HUES6 (cell line): ENCODE measurements around the gene CDKN3.
"Not testable (repeated sequence)": the region's sequence is repeated elsewhere in the genome, so short reads cannot be mapped to it uniquely, and the experiment has no call there.

Experiments used
- H3K27ac ChIP-seq: 2 replicates; pipeline ENCODE4 v1.7.0; 2013; ENCODE audit warnings: low read depth, mild to moderate bottlenecking, low read length, inconsistent platforms
- H3K27me3 ChIP-seq: 2 replicates; pipeline ENCODE4 v1.6.1; 2013; ENCODE audit warnings: low read length; ENCODE audit not compliant: control insufficient read depth, insufficient read depth
- H3K36me3 ChIP-seq: 2 replicates; pipeline ENCODE4 v1.6.1; 2013; ENCODE audit warnings: low read length; ENCODE audit not compliant: control insufficient read depth, insufficient read depth
- H3K4me1 ChIP-seq: 2 replicates; pipeline ENCODE4 v1.6.1; 2013; ENCODE audit warnings: low read length; ENCODE audit not compliant: control insufficient read depth, insufficient read depth
- H3K4me3 ChIP-seq: 2 replicates; pipeline ENCODE4 v1.5.1; 2013; ENCODE audit warnings: low read depth, low read length
- H3K9ac ChIP-seq: one replicate; pipeline ENCODE4 v1.6.1; 2013; ENCODE audit warnings: mild to moderate bottlenecking, low read length
- H3K9me3 ChIP-seq: 2 replicates; pipeline ENCODE4 v1.6.1; 2013; ENCODE audit warnings: low read depth, low read length; ENCODE audit not compliant: control insufficient read depth, insufficient read depth

The CDKN3 gene

GRCh38 chr14:54394596-54394995, 2.2 kb upstream of the CDKN3 start:
- Histone ChIP-seq H3K9me3 (no peaks in the 10 kb centered on the region), H3K27me3 (no peaks in the 10 kb centered on the region), H3K4me1 (peaks cover 14% of the 10 kb centered on the region; the same call in 1 of the 2 replicates), H3K4me3 (no peak overlapping the region), H3K36me3 (peaks cover 4% of the 10 kb centered on the region; the same call in 1 of the 2 replicates), H3K27ac (no peak overlapping the region), H3K9ac (no peak overlapping the region)

- Histone ChIP-seq H3K4me3 (no peak overlapping the region), H3K27me3 (no peaks in the 10 kb centered on the region), H3K36me3 (peaks cover 8% of the 10 kb centered on the region), H3K27ac (no peak overlapping the region), H3K4me1 (peaks cover 14% of the 10 kb centered on the region; the same call in 1 of the 2 replicates), H3K9me3 (no peaks in the 10 kb centered on the region), H3K9ac (no peak overlapping the region)
Measured at GRCh38 chr14:54395284-54395683, 1.5 kb upstream of the CDKN3 start.

- no peak overlapping the region for H3K27ac ChIP-seq
- H3K9ac ChIP-seq: no peak overlapping the region
Measured at GRCh38 chr14:54395716-54396115, 1.1 kb upstream of the CDKN3 start.

GRCh38 chr14:54396183-54396492, 669 bp upstream of the CDKN3 start:
- H3K4me3 ChIP-seq: peak overlapping the region; percentile 80
- peaks cover 14% of the 10 kb centered on the region; the same call in 1 of the 2 replicates for H3K4me1 ChIP-seq
- no peaks in the 10 kb centered on the region for H3K9me3 ChIP-seq
- H3K9ac ChIP-seq: peak overlapping the region; percentile 48
- no peaks in the 10 kb centered on the region for H3K27me3 ChIP-seq
- H3K27ac ChIP-seq: no peak overlapping the region
- H3K36me3 ChIP-seq: peaks cover 17% of the 10 kb centered on the region

More at GRCh38 chr14:54395716-54396115, 1.1 kb upstream of the CDKN3 start:
- H3K4me1 ChIP-seq: peaks cover 14% of the 10 kb centered on the region; the same call in 1 of the 2 replicates
- no peaks in the 10 kb centered on the region for H3K27me3 ChIP-seq
- H3K4me3 ChIP-seq: no peak overlapping the region
- H3K36me3 ChIP-seq: peaks cover 13% of the 10 kb centered on the region
- no peaks in the 10 kb centered on the region for H3K9me3 ChIP-seq

- Histone ChIP-seq H3K9me3 (no peaks in the 10 kb centered on the region), H3K36me3 (peaks cover 26% of the 10 kb centered on the region), H3K9ac (no peak overlapping the region), H3K4me3 (no peak overlapping the region), H3K4me1 (peaks cover 14% of the 10 kb centered on the region; the same call in 1 of the 2 replicates), H3K27ac (no peak overlapping the region), H3K27me3 (no peaks in the 10 kb centered on the region)
Measured at GRCh38 chr14:54399560-54399959, 2.8 kb downstream of the CDKN3 start.

- not testable (repeated sequence) for H3K9me3 ChIP-seq, H3K27ac ChIP-seq, H3K4me3 ChIP-seq, H3K27me3 ChIP-seq, H3K4me1 ChIP-seq, H3K9ac ChIP-seq
- peaks cover 40% of the 10 kb centered on the region for H3K36me3 ChIP-seq
Measured at GRCh38 chr14:54403401-54404005, 6.7 kb downstream of the CDKN3 start.

- H3K9me3 ChIP-seq: no peaks in the 10 kb centered on the region
- peaks cover 66% of the 10 kb centered on the region for H3K36me3 ChIP-seq
Measured at GRCh38 chr14:54410215-54410614, 13.4 kb downstream of the CDKN3 start.

GRCh38 chr14:54411371-54411770, 14.6 kb downstream of the CDKN3 start:
- Histone ChIP-seq H3K9me3 (no peaks in the 10 kb centered on the region), H3K27ac (no peak overlapping the region), H3K4me3 (no peak overlapping the region), H3K9ac (no peak overlapping the region), H3K36me3 (peaks cover 72% of the 10 kb centered on the region), H3K27me3 (no peaks in the 10 kb centered on the region), H3K4me1 (no peaks in the 10 kb centered on the region)

More at GRCh38 chr14:54410215-54410614, 13.4 kb downstream of the CDKN3 start:
- no peaks in the 10 kb centered on the region for H3K27me3 ChIP-seq
- H3K27ac ChIP-seq: no peak overlapping the region
- H3K4me1 ChIP-seq: no peaks in the 10 kb centered on the region
- H3K9ac ChIP-seq: no peak overlapping the region
- H3K4me3 ChIP-seq: no peak overlapping the region

- no peak overlapping the region for H3K4me3 ChIP-seq
- no peak overlapping the region for H3K27ac ChIP-seq
- H3K9me3 ChIP-seq: no peaks in the 10 kb centered on the region
- peaks cover 61% of the 10 kb centered on the region for H3K36me3 ChIP-seq
- no peak overlapping the region for H3K9ac ChIP-seq
- H3K4me1 ChIP-seq: peaks cover 6% of the 10 kb centered on the region; the same call in 1 of the 2 replicates
- no peaks in the 10 kb centered on the region for H3K27me3 ChIP-seq
Measured at GRCh38 chr14:54420478-54421142, 23.8 kb downstream of the CDKN3 start.

- H3K9ac ChIP-seq: no peak overlapping the region
- no peaks in the 10 kb centered on the region for H3K9me3 ChIP-seq
- peaks cover 6% of the 10 kb centered on the region; the same call in 1 of the 2 replicates for H3K4me1 ChIP-seq
- no peaks in the 10 kb centered on the region for H3K27me3 ChIP-seq
- no peak overlapping the region for H3K4me3 ChIP-seq
- H3K36me3 ChIP-seq: peaks cover 68% of the 10 kb centered on the region
- H3K27ac ChIP-seq: no peak overlapping the region
Measured at GRCh38 chr14:54423991-54424390, 27.2 kb downstream of the CDKN3 start.

GRCh38 chr14:54424479-54424901, 27.7 kb downstream of the CDKN3 start:
- Histone ChIP-seq H3K9ac (no peak overlapping the region), H3K4me1 (peaks cover 6% of the 10 kb centered on the region; the same call in 1 of the 2 replicates), H3K9me3 (no peaks in the 10 kb centered on the region), H3K27me3 (no peaks in the 10 kb centered on the region), H3K36me3 (peaks cover 70% of the 10 kb centered on the region), H3K4me3 (no peak overlapping the region), H3K27ac (no peak overlapping the region)
